Right cardiac atrium (tissue), 5 donors: Measurements from ENCODE around the gene MIP. TPM values are rescaled to one million over a fixed set of nuclear protein-coding genes. Genes with fewer than 3 reads are reported as not detected.
A peak's percentile ranks its signal among the peaks of the same experiment; 100 is the strongest.
"Not testable (repeated sequence)": the region's sequence is repeated elsewhere in the genome, so short reads cannot be mapped to it uniquely, and the experiment has no call there.

ENCODE experiments used
- ATAC-seq, 2 donors: fragments of 200-7000 bp; cut with Tn5 transposase; one replicate each; pipeline versions ENCODE4 v1.8.0 to v1.9.1; 2020; ENCODE audit warnings: moderate library complexity in 2 of 2, mild to moderate bottlenecking in 1 of 2
- DNase-seq, 3 donors: peaks; one replicate each; pipeline ENCODE4 v3.0.0-alpha.2; 2020
- H3K27ac ChIP-seq: one replicate; pipeline ENCODE4 v1.5.1; 2013; ENCODE audit warnings: mild to moderate bottlenecking, low read length, control low read depth, moderate library complexity
- H3K27me3 ChIP-seq: one replicate; pipeline ENCODE4 v1.6.1; 2013; ENCODE audit not compliant: control insufficient read depth, insufficient read depth
- H3K4me1 ChIP-seq: one replicate; pipeline ENCODE4 v1.6.1; 2013; ENCODE audit warnings: low read length; ENCODE audit not compliant: control insufficient read depth, insufficient read depth
- H3K4me3 ChIP-seq: one replicate; pipeline ENCODE4 v1.5.1; 2013; ENCODE audit warnings: low read length, control low read depth
- H3K9me3 ChIP-seq: one replicate; pipeline ENCODE4 v1.6.1; 2013; ENCODE audit warnings: low read length; ENCODE audit not compliant: control insufficient read depth
- WGBS: extraction: QIAGEN DNeasy Blood & Tissue Kit; methylation state at CpG from one replicate; pipeline ENCODE4 v1.1.7; 2013; 5-methylcytosine and 5-hydroxymethylcytosine counted together
- intact Hi-C, 4 donors: fragments of 100-400 bp; cut with DNase I; formaldehyde crosslinking; loops; one replicate each; pipeline versions ENCODE4 v1.11.0 to v1.14.0; 2022 to 2023
- polyA plus RNA-seq: library from polyadenylated mRNA; stranded (reverse); fragments of 200-250 nt; gene quantifications from one replicate; pipeline ENCODE4 v1.2.3, GENCODE V29; 2013
- total RNA-seq, 4 donors: library from RNA; stranded (reverse); fragmentation: NEBNext Ultra II Directional; extraction: Animal tissue kit (Norgen Biotek cat#: 25700); gene quantifications; one replicate each; pipeline ENCODE4 v1.2.1, GENCODE V29; 2021
- donor health status: healthy with polysubstance abuse.
- donor health status: DM: no; HTN: yes; CAD: no.
- donor health status: DM: no; HTN: no; CAD: no.
- donor health status: DM: no; HTN: yes; CAD: no; lungs with severe emphysema.
- donor health status: DM: yes; HTN: yes; CAD: no.

The MIP gene
- total and polyA plus RNA-seq, 5 donors: 0.14 to 0.34 (median 0.20) TPM; not detected in 1

DNA sequence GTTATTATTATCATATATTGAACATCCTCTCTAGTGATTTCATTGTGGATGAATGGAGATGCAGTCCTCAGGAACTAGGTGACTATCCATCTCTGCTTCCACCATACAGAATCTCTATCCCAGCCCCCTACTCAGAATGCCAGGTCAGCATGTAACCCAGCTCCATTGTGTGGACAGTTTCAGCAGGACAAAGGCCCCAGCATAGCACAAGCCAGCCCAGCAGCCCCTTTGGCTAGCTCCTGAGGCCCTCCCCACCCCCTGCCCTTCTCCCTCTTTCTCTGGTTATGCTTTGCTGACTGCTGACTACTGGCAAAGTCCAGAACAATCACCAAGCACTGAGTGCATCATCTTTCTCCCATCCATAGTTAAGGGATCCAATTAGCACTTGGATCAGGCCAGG is 8.1 kb upstream of the MIP start:
- ATAC-seq (no peak), DNase-seq (no peak)
- no peak overlapping the region for H3K27ac ChIP-seq
- no peaks in the 10 kb centered on the region for H3K9me3 ChIP-seq
- no peaks in the 10 kb centered on the region for H3K4me1 ChIP-seq
- no peak overlapping the region for H3K4me3 ChIP-seq
- no peaks in the 10 kb centered on the region for H3K27me3 ChIP-seq
- intact Hi-C loops: loop anchor here in 1 of 4 donors (5.0 to 10.0 kb wide), 3 partner anchors 128 to 335 kb away; partner anchors contain the start of genes ESYT1, IL23A and PAN2

DNA sequence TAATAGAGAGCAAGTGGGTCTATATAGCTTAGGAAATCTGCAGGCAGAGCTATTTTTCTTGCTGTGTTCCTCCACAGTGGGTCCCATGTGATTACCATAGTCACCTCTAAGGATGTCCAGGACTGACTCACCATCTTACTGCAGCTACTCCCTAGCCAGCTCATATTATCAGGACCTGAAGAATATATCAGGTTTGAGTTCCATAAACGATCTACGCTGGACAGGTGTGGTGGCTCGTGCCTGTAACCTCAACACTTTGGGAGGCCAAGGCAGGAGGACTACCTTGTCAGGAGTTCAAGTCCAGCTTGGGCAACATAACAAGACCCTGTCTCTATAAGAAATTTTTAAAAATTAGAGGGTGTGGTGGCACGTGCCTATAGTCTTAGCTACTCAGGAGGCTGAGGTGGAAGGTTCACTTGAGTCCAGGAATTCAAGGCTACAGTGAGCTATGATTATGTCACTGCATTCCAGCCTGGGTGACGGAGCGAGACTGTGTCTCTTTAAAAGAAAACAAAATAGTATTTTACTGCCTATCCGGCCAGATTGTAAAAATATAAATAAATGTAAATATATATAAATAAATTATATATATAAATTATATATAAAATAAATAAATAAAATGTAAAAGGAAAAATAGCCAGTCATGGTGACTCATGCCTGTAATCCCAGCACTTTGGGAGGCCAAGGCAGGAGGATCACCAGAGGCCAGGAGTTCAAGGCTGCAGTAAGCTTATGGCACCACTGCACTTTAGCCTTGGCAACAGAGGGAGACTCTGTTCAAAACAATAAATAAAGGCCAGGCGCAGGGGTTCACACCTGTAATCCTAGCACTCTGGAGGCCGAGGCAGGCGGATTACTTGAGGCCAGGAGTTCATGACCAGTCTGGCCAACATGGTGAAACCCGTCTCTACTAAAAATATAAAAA is 7.0 kb upstream of the MIP start:
- ATAC-seq (no peak), DNase-seq (no peak)
- intact Hi-C loops: loop anchor here in 1 of 4 donors (5.0 to 10.0 kb wide), 3 partner anchors 127 to 334 kb away; partner anchors contain the start of genes ESYT1, IL23A and PAN2
- H3K27me3 ChIP-seq: no peaks in the 10 kb centered on the region
- H3K4me3 ChIP-seq: no peak overlapping the region
- H3K9me3 ChIP-seq: no peaks in the 10 kb centered on the region
- H3K4me1 ChIP-seq: no peaks in the 10 kb centered on the region
- WGBS: 86% methylated on average over 11 of the region's 11 CpGs
- H3K27ac ChIP-seq: no peak overlapping the region

GRCh38 chr12:56457817-56458216 is 3.4 kb upstream of the MIP start:
- Histone ChIP-seq H3K27ac (no peak overlapping the region), H3K4me1 (no peaks in the 10 kb centered on the region), H3K27me3 (no peaks in the 10 kb centered on the region), H3K4me3 (no peak overlapping the region), H3K9me3 (no peaks in the 10 kb centered on the region)
- WGBS: 86% methylated on average over 4 of the region's 4 CpGs
- DNase-seq: no peak
- no peak for ATAC-seq
- intact Hi-C loops: loop anchor here in 1 of 4 donors (10.0 kb wide), 1 partner anchor 103 kb away; no protein-coding TSS in a partner anchor

GRCh38 chr12:56451147-56451546 is 3.3 kb downstream of the MIP start:
- ATAC-seq (no peak), DNase-seq (no peak)
- H3K9me3 ChIP-seq: no peaks in the 10 kb centered on the region
- no peak overlapping the region for H3K4me3 ChIP-seq
- H3K27me3 ChIP-seq: no peaks in the 10 kb centered on the region
- no peaks in the 10 kb centered on the region for H3K4me1 ChIP-seq
- 63% methylated on average over 5 of the region's 5 CpGs for WGBS
- intact Hi-C loops: loop anchor here in 1 of 4 donors (10.0 kb wide), 1 partner anchor 96 kb away; no protein-coding TSS in a partner anchor
- no peak overlapping the region for H3K27ac ChIP-seq

DNA sequence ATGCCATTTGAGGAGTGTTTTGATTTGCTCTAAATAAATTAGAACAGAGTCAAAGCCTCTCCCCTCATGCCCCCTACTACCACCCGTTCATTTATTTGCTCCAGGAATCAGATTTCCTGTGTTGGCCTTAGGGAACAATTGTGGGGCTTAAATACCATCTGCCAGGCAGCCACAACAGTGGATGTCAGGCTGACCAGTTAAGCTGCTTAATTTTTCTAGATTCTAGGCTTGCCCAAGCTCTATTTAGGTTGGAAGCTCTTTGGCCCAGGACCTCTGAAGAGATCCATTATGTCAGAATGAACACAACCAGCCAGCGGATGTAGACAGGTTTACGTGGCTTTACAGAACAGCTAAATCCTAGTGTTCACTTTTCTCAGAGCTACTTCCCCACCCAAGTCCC is 4.2 kb downstream of the MIP start:
- Histone ChIP-seq H3K27ac (no peak overlapping the region), H3K4me1 (no peaks in the 10 kb centered on the region), H3K4me3 (no peak overlapping the region), H3K9me3 (no peaks in the 10 kb centered on the region), H3K27me3 (no peaks in the 10 kb centered on the region)
- ATAC-seq (no peak), DNase-seq (no peak)
- WGBS: 88% methylated on average over 3 of the region's 3 CpGs
- intact Hi-C loops: loop anchor here in 1 of 4 donors (10.0 kb wide), 1 partner anchor 95 kb away; no protein-coding TSS in a partner anchor

GRCh38 chr12:56449622-56449984 is 4.9 kb downstream of the MIP start:
- Histone ChIP-seq H3K27me3 (no peaks in the 10 kb centered on the region), H3K4me3 (peak overlapping the region; percentile 51), H3K9me3 (no peaks in the 10 kb centered on the region), H3K27ac (no peak overlapping the region), H3K4me1 (no peaks in the 10 kb centered on the region)
- intact Hi-C loops: loop anchor here in 1 of 4 donors (10.0 kb wide), 1 partner anchor 85 kb away; the partner anchor contains the start of genes APOF and STAT2
- 37% methylated on average over 5 of the region's 5 CpGs for WGBS
- DNase-seq: no peak
- no peak for ATAC-seq

DNA sequence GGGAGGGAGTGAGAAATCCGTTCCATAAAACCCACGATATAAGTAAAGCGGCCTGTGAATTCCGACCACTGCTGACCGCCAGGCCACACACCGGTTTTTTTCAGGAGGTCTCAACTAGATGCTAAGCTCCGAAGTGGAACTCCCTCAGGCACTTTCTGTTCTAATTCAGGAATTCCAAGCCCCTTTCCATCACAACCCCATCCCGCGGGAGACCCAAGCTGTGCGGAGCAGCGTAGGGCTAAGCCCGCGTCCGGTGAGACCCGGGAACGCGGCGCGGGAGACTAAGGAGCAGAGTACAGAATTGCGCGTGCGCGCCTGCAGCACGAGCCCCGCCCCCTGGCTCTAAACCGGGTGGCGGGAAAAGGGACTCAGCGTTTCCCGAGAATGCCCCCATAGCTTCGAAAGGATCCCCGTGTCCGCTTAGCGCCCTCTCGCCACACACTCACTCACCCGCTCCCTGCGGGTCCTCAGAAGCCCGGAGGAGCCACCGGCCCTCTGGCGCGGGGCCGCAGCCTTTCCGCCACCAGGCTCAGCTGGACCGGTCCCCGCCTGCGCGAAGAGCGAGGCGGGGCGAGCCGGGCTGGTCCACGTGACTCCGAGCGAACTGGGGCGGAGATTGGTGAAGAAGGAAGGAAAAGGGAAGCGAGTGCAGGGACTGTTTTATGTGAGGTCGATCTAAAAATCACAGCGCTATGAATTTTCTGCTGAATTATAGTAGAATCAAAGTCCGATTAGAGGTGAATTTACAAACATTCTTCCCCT is 5.4 kb downstream of the MIP start, which contains the start of gene TIMELESS:
Gene TIMELESS, minus strand, starts transcription at position 567 of the 762 bp plus-strand sequence. CDS start 15,256 bp downstream, outside the sequence.
- H3K9me3 ChIP-seq: no peaks in the 10 kb centered on the region
- peak within 1 kb of the TSS; percentile 51 for H3K4me3 ChIP-seq
- ATAC-seq (peak; percentile 98), DNase-seq (peak; percentile 88 to 95 (median 94))
- no peaks in the 10 kb centered on the region for H3K27me3 ChIP-seq
- intact Hi-C loops: loop anchor here in 1 of 4 donors (10.0 kb wide), 1 partner anchor 84 kb away; the partner anchor contains the start of genes APOF and STAT2
- H3K27ac ChIP-seq: peak within 1 kb of the TSS; percentile 85
- WGBS: under 1% methylated on average over 58 of the region's 58 CpGs
- no peaks in the 10 kb centered on the region for H3K4me1 ChIP-seq

DNA sequence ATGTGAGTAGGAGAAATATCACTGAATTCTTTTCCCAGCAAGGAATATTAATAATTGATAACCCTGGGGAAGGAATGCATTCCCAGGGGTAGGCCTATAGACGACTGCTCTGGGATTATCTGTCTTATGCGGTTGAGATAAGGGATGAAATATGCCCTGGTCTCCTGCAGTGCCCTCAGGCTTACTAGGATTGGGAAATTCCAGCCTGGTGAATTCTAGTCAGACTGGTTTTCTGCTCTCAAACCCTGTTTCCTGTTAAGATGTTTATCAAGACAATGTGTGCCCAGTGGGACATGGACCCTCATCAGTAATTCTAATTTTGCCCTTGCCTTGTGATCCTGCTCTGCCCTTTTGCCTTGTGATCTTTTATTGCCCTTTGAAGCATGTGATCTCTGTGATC is 11.2 kb downstream of the MIP start:
- not testable (repeated sequence) for H3K27me3 ChIP-seq, H3K27ac ChIP-seq, H3K4me3 ChIP-seq, H3K9me3 ChIP-seq, H3K4me1 ChIP-seq, ATAC-seq, DNase-seq
- intact Hi-C loops: loop anchor here in 1 of 4 donors (10.0 kb wide), 1 partner anchor 78 kb away; the partner anchor contains the start of genes APOF and STAT2
- WGBS: 65% methylated on average over 2 of the region's 2 CpGs

GRCh38 chr12:56437430-56438176 is 16.9 kb downstream of the MIP start:
- ATAC-seq: no peak
- intact Hi-C loops: no loop called here
- H3K4me1 ChIP-seq: no peaks in the 10 kb centered on the region
- WGBS: 80% methylated on average over 11 of the region's 11 CpGs
- H3K4me3 ChIP-seq: no peak overlapping the region
- H3K27me3 ChIP-seq: no peaks in the 10 kb centered on the region
- DNase-seq: no peak
- no peak overlapping the region for H3K27ac ChIP-seq
- no peaks in the 10 kb centered on the region for H3K9me3 ChIP-seq

- DNase-seq: no peak
- Histone ChIP-seq H3K27me3 (no peaks in the 10 kb centered on the region), H3K9me3 (no peaks in the 10 kb centered on the region), H3K4me3 (no peak overlapping the region), H3K4me1 (no peaks in the 10 kb centered on the region), H3K27ac (no peak overlapping the region)
- no peak for ATAC-seq
- WGBS: 95% methylated on average over 6 of the region's 6 CpGs
- intact Hi-C loops: no loop called here
These were observed 19.6 kb downstream of the MIP start for GRCh38 chr12:56434828-56435227.
